CD14-positive monocyte (primary cell): ENCODE results near the gene AOPEP. TPM values are rescaled to one million over a fixed set of nuclear protein-coding genes. Genes with fewer than 3 reads are reported as not detected.

ENCODE experiments used
- DNase-seq, 3 donors: peaks; one replicate each; pipeline ENCODE4 v3.0.0-alpha.2; 2011 to 2022
- H2AFZ ChIP-seq: 2 replicates; pipeline ENCODE4 v1.6.0; 2012; ENCODE audit warnings: mild to moderate bottlenecking, low read depth, low read length, inconsistent platforms; ENCODE audit not compliant: insufficient read depth, poor library complexity, severe bottlenecking
- H3K27ac ChIP-seq, 2 donors: 1 replicate in 1 of 2; 2 replicates in 1 of 2; pipeline ENCODE4 v1.5.1; 2012 to 2013; ENCODE audit warnings: low read length in 2 of 2, control low read depth in 1 of 2, inconsistent platforms in 1 of 2, low read depth in 1 of 2, mild to moderate bottlenecking in 1 of 2
- H3K27me3 ChIP-seq, 2 donors: one replicate each; pipeline versions ENCODE4 v1.6.0 to v1.6.1; 2011 to 2013; ENCODE audit warnings: low read length in 2 of 2; ENCODE audit not compliant: control insufficient read depth in 2 of 2, insufficient read depth in 2 of 2
- H3K36me3 ChIP-seq, 2 donors: replicated peaks in 1 of 2; 1 replicate in 1 of 2; 2 replicates in 1 of 2; pipeline versions ENCODE4 v1.5.1 to v1.6.1; 2012 to 2013; ENCODE audit warnings: low read length in 2 of 2, control low read depth in 1 of 2, inconsistent platforms in 1 of 2, mild to moderate bottlenecking in 1 of 2; ENCODE audit not compliant: insufficient read depth in 2 of 2, control insufficient read depth in 1 of 2
- H3K4me1 ChIP-seq, 2 donors: 1 replicate in 1 of 2; 2 replicates in 1 of 2; pipeline versions ENCODE4 v1.5.1 to v1.6.1; 2012 to 2013; ENCODE audit warnings: low read length in 2 of 2, control low read depth in 1 of 2, inconsistent platforms in 1 of 2, mild to moderate bottlenecking in 1 of 2, moderate library complexity in 1 of 2; ENCODE audit not compliant: insufficient read depth in 2 of 2, control insufficient read depth in 1 of 2
- H3K4me2 ChIP-seq: replicated peaks from 2 replicates; pipeline ENCODE3; 2012; ENCODE audit warnings: low read length, moderate library complexity, mild to moderate bottlenecking; ENCODE audit not compliant: poor library complexity, severe bottlenecking; ENCODE audit errors: extremely low read depth
- H3K4me3 ChIP-seq, 3 experiments: fragments of 200-600 bp in 1 of 3; sonication (generic) in 1 of 3; replicated peaks in 1 of 3; 1 replicate in 2 of 3; 2 replicates in 1 of 3; pipeline ENCODE4 v1.5.1; 2011 to 2013; ENCODE audit warnings: low read length in 3 of 3, mild to moderate bottlenecking in 3 of 3, control low read depth in 2 of 3, low read depth in 2 of 3, inconsistent platforms in 1 of 3, moderate library complexity in 1 of 3
- H3K79me2 ChIP-seq: 2 replicates; pipeline ENCODE4 v1.6.0; 2012; ENCODE audit warnings: mild to moderate bottlenecking, control low read depth, inconsistent platforms, low read length, moderate library complexity; ENCODE audit not compliant: insufficient read depth
- H3K9ac ChIP-seq: 2 replicates; pipeline ENCODE4 v1.6.0; 2017; ENCODE audit warnings: low read length, mild to moderate bottlenecking; ENCODE audit not compliant: insufficient read depth, poor library complexity, severe bottlenecking
- H3K9me3 ChIP-seq, 2 donors: replicated peaks in 1 of 2; 1 replicate in 1 of 2; 2 replicates in 1 of 2; pipeline versions ENCODE4 v1.5.1 to v1.6.1; 2012 to 2013; ENCODE audit warnings: low read length in 2 of 2, control low read depth in 1 of 2; ENCODE audit not compliant: control insufficient read depth in 1 of 2, insufficient read depth in 1 of 2
- H4K20me1 ChIP-seq: 2 replicates; pipeline ENCODE4 v1.6.0; 2012; ENCODE audit warnings: mild to moderate bottlenecking, low read length, control low read depth, moderate library complexity; ENCODE audit not compliant: insufficient read depth
- H3K27ac Mint-ChIP-seq, 7 donors: one replicate each; pipeline ENCODE4 v1.8.0; 2020; ENCODE audit warnings: mild to moderate bottlenecking in 7 of 7, mixed read lengths in 7 of 7, moderate library complexity in 6 of 7, inconsistent platforms in 2 of 7
- H3K27me3 Mint-ChIP-seq, 3 donors: one replicate each; pipeline ENCODE4 v1.8.0; 2021 to 2022; ENCODE audit warnings: low read depth in 3 of 3, mild to moderate bottlenecking in 3 of 3, mixed read lengths in 3 of 3, moderate library complexity in 3 of 3, inconsistent platforms in 1 of 3
- H3K36me3 Mint-ChIP-seq, 2 donors: one replicate each; pipeline ENCODE4 v1.8.0; 2020; ENCODE audit warnings: mixed read lengths in 2 of 2, inconsistent platforms in 1 of 2, mild to moderate bottlenecking in 1 of 2
- H3K4me1 Mint-ChIP-seq: one replicate; pipeline ENCODE4 v1.8.0; 2020; ENCODE audit warnings: mild to moderate bottlenecking, mixed read lengths
- H3K4me3 Mint-ChIP-seq, 2 donors: one replicate each; pipeline ENCODE4 v1.8.0; 2020; ENCODE audit warnings: mild to moderate bottlenecking in 2 of 2, mixed read lengths in 2 of 2, moderate library complexity in 1 of 2
- H3K9me3 Mint-ChIP-seq, 7 donors: one replicate each; pipeline ENCODE4 v1.8.0; 2020 to 2022; ENCODE audit warnings: mixed read lengths in 7 of 7, mild to moderate bottlenecking in 6 of 7, moderate library complexity in 6 of 7, inconsistent platforms in 2 of 7
- CTCF ChIP-seq: fragments of 200-600 bp; IDR thresholded peaks from one replicate; pipeline ENCODE4 v1.8.0; 2022; ENCODE audit warnings: antibody characterized with exemption, mild to moderate bottlenecking
- whole genome bisulfite sequencing: methylation state at CpG from one replicate; pipeline ENCODE4 v1.1.5; 2013; ENCODE audit warnings: missing lambda C conversion rate; ENCODE audit not compliant: insufficient coverage; 5-methylcytosine and 5-hydroxymethylcytosine counted together
- intact Hi-C, 2 donors: fragments of 100-400 bp; cut with micrococcal nuclease; formaldehyde crosslinking; loops; one replicate each; pipeline versions ENCODE4 v1.15.0 to v1.15.1; 2023
- polyA plus RNA-seq, 3 donors: library from polyadenylated mRNA; depleted of rRNA in 1 of 3; unstranded in 2 of 3; stranded (reverse) in 1 of 3; fragments of 300-500 nt in 2 of 3; fragments of >200 nt in 1 of 3; fragmentation: Illumina TruSeq in 2 of 3; gene quantifications; 1 replicate in 2 of 3; 2 replicates in 1 of 3; pipeline ENCODE4 v1.2.3, GENCODE V29; 2012 to 2021

AOPEP gene
- polyA plus RNA-seq, 3 donors = 3.0 to 4.1 (median 3.1) TPM

- Histone ChIP-seq H3K4me1 (peaks cover 5% of the 10 kb centered on the region in 2 donors), H3K36me3 (no peaks in the 10 kb centered on the region), H3K4me2 (no peak overlapping the region), H3K27ac (no peak overlapping the region), H2AFZ (no peak overlapping the region), H3K79me2 (no peaks in the 10 kb centered on the region), H4K20me1 (no peaks in the 10 kb centered on the region), H3K9me3 (no peaks in the 10 kb centered on the region), H3K27me3 (no peaks in the 10 kb centered on the region), H3K9ac (no peak overlapping the region), H3K4me3 (no peak overlapping the region)
- peak overlapping the region in 3 of 7 donors; percentile 7 to 56 (median 25) for H3K27ac Mint-ChIP-seq
- peaks cover 7% of the 10 kb centered on the region for H3K4me1 Mint-ChIP-seq
- H3K36me3 Mint-ChIP-seq = no peaks in the 10 kb centered on the region
- peaks cover 0 to 2% (median 0%) of the 10 kb centered on the region in 3 donors for H3K27me3 Mint-ChIP-seq
- WGBS = 100% methylated on average over 6 of the region's 7 CpGs
- TF ChIP-seq CTCF = no peak
- peaks cover 0 to 1% (median 0%) of the 10 kb centered on the region in 7 donors for H3K9me3 Mint-ChIP-seq
- DNase-seq = no peak
- intact Hi-C loops = no loop called here
- H3K4me3 Mint-ChIP-seq = no peak overlapping the region
Observed at GRCh38 chr9:95037789-95038521, 311.5 kb downstream of the AOPEP start.

- Histone ChIP-seq H4K20me1 (no peaks in the 10 kb centered on the region), H3K36me3 (no peaks in the 10 kb centered on the region), H3K27ac (no peak overlapping the region), H3K79me2 (no peaks in the 10 kb centered on the region), H2AFZ (no peak overlapping the region), H3K9me3 (no peaks in the 10 kb centered on the region), H3K9ac (no peak overlapping the region), H3K4me2 (no peak overlapping the region), H3K27me3 (no peaks in the 10 kb centered on the region), H3K4me1 (peaks cover 5% of the 10 kb centered on the region in 2 donors), H3K4me3 (no peak overlapping the region)
- WGBS = 98% methylated on average over 8 of the region's 9 CpGs
- no peaks in the 10 kb centered on the region for H3K36me3 Mint-ChIP-seq
- H3K4me3 Mint-ChIP-seq = no peak overlapping the region
- TF ChIP-seq CTCF = no peak
- no peak for DNase-seq
- H3K9me3 Mint-ChIP-seq = peaks cover 0 to 1% (median 0%) of the 10 kb centered on the region in 7 donors
- peaks cover 0 to 2% (median 2%) of the 10 kb centered on the region in 3 donors for H3K27me3 Mint-ChIP-seq
- H3K4me1 Mint-ChIP-seq = peaks cover 7% of the 10 kb centered on the region
- no peak overlapping the region for H3K27ac Mint-ChIP-seq
- intact Hi-C loops = no loop called here
Observed at GRCh38 chr9:95038666-95039065, 312.2 kb downstream of the AOPEP start.
